GM12878 (cell line): ENCODE data around the gene ANOS1. TPM values are rescaled to one million over a fixed set of nuclear protein-coding genes. Genes with fewer than 3 reads are reported as not detected.

Experiments
- ATAC-seq: fragments of 200-7000 bp; cut with Tn5 transposase; 3 replicates; pipeline ENCODE4 v1.9.1; 2020; ENCODE audit warnings: mild to moderate bottlenecking, moderate library complexity
- BruUV-seq: library from RNA; stranded (reverse); fragments of 400-500 nt; replicated peaks from 2 replicates; lab custom pipeline; 2021; lab: Mats Ljungman, UMichigan
- CTCF ChIA-PET: fragments of 300-600 bp; sonication (Branson Sonifier 250); formaldehyde crosslinking; extraction: SDS; loops from one replicate; lab custom pipeline; 2021; ENCODE audit warnings: inconsistent platforms; lab: Yijun Ruan, JAX
- POLR2A ChIA-PET: fragments of 350-600 bp; formaldehyde crosslinking; extraction: SDS; loops from one replicate; lab custom pipeline; 2021; ENCODE audit warnings: inconsistent platforms; lab: Charles Lee
- RAD21 ChIA-PET: fragments of 300-600 bp; sonication (Branson Sonifier 250); formaldehyde crosslinking; loops from one replicate; lab custom pipeline; 2023; ENCODE audit warnings: antibody characterized with exemption; ENCODE audit not compliant: unreplicated experiment; lab: Charles Lee
- SMC1A ChIA-PET: fragments of 300-600 bp; sonication (Branson Sonifier 250); formaldehyde crosslinking; loops from one replicate; lab custom pipeline; 2023; ENCODE audit not compliant: unreplicated experiment, uncharacterized antibody; lab: Charles Lee
- DNase-seq: peaks from one replicate; pipeline ENCODE4 v3.0.0-alpha.2; 2011; ENCODE audit warnings: low read depth, low spot score
- FAIRE-seq: peaks from 3 replicates; lab custom pipeline; 2011; peaks lifted over from hg19 to GRCh38; lab: Jason Lieb, UNC
- H2AFZ ChIP-seq: 2 replicates; pipeline ENCODE4 v1.6.0; 2011; ENCODE audit warnings: low read depth, low read length, control low read depth; ENCODE audit not compliant: control insufficient read depth
- H3K27ac ChIP-seq: 2 replicates; pipeline ENCODE4 v1.5.1; 2011; ENCODE audit warnings: control low read depth; ENCODE audit not compliant: control insufficient read depth, insufficient read depth
- H3K27me3 ChIP-seq, 2 experiments: replicated peaks in 1 of 2; 2 replicates each; pipeline versions ENCODE4 v1.6.0 to v1.6.1; 2011; ENCODE audit warnings: low read length in 1 of 2; ENCODE audit not compliant: control insufficient read depth in 2 of 2, insufficient read depth in 2 of 2
- H3K36me3 ChIP-seq, 2 experiments: 2 replicates each; pipeline ENCODE4 v1.5.1; 2011; ENCODE audit warnings: low read length in 1 of 2; ENCODE audit not compliant: control insufficient read depth in 2 of 2, insufficient read depth in 2 of 2
- H3K4me1 ChIP-seq: 2 replicates; pipeline ENCODE4 v1.6.1; 2011; ENCODE audit warnings: mild to moderate bottlenecking, low read length, moderate library complexity, mixed read lengths; ENCODE audit not compliant: control insufficient read depth, insufficient read depth
- H3K4me2 ChIP-seq: 2 replicates; pipeline ENCODE4 v1.6.0; 2011; ENCODE audit warnings: control low read depth; ENCODE audit not compliant: control insufficient read depth, insufficient read depth
- H3K4me3 ChIP-seq: fragments of 200-600 bp; sonication (generic); 2 replicates; pipeline ENCODE4 v1.5.1; 2016
- H3K79me2 ChIP-seq: 2 replicates; pipeline ENCODE4 v1.6.0; 2011; ENCODE audit warnings: low read length; ENCODE audit not compliant: control insufficient read depth, insufficient read depth
- H3K9ac ChIP-seq: 2 replicates; pipeline ENCODE4 v1.8.0; 2011; ENCODE audit warnings: low read length, control low read depth, mixed read lengths; ENCODE audit not compliant: control insufficient read depth, insufficient read depth
- H3K9me3 ChIP-seq: replicated peaks from 3 replicates; pipeline ENCODE4 v1.5.1; 2011; ENCODE audit warnings: mild to moderate bottlenecking, low read length; ENCODE audit not compliant: control insufficient read depth, insufficient read depth
- H4K20me1 ChIP-seq: 2 replicates; pipeline ENCODE4 v1.6.0; 2011; ENCODE audit not compliant: control insufficient read depth, insufficient read depth
- ATF3 ChIP-seq: IDR thresholded peaks from 2 replicates; pipeline ENCODE4 v1.6.1; 2011; ENCODE audit warnings: low read depth, mild to moderate bottlenecking, low read length, moderate library complexity, borderline replicate concordance; ENCODE audit errors: extremely low read depth
- ATF7 ChIP-seq: fragments of 450-650 bp; IDR thresholded peaks from 2 replicates; pipeline ENCODE4 v1.6.1; 2016; ENCODE audit warnings: low read depth, mild to moderate bottlenecking
- GATAD2B ChIP-seq: fragments of 450-650 bp; conservative IDR thresholded peaks from 2 replicates; pipeline ENCODE4 v1.6.1; 2017; ENCODE audit warnings: low read depth, mild to moderate bottlenecking, moderate library complexity
- HSF1 ChIP-seq: fragments of 150-350 bp; IDR thresholded peaks from 2 replicates; pipeline ENCODE4 v1.6.1; 2014; ENCODE audit warnings: mild to moderate bottlenecking, low read depth, low read length
- MEF2B ChIP-seq: fragments of 450-650 bp; IDR thresholded peaks from 2 replicates; pipeline ENCODE4 v1.6.1; 2018; ENCODE audit warnings: mild to moderate bottlenecking, moderate library complexity; ENCODE audit not compliant: partially characterized antibody, poor library complexity, severe bottlenecking
- NR2C2 ChIP-seq: IDR thresholded peaks from 2 replicates; pipeline ENCODE4 v1.6.1; 2011; ENCODE audit warnings: borderline replicate concordance, low read depth; ENCODE audit not compliant: control insufficient read depth, insufficient read length
- SMAD5 ChIP-seq: IDR thresholded peaks from 2 replicates; pipeline ENCODE4 v1.6.1; 2016; ENCODE audit warnings: antibody characterized with exemption, low read depth
- SPI1 ChIP-seq: IDR thresholded peaks from 2 replicates; pipeline ENCODE4 v1.6.1; 2011; ENCODE audit warnings: low read depth, mild to moderate bottlenecking, low read length, moderate library complexity, borderline replicate concordance; ENCODE audit not compliant: insufficient read depth
- SREBF2 ChIP-seq: IDR thresholded peaks from 2 replicates; pipeline ENCODE4 v1.6.1; 2012; ENCODE audit warnings: mild to moderate bottlenecking, low read length
- SUZ12 ChIP-seq: fragments of 200-600 bp; sonication (generic); IDR thresholded peaks from one replicate; pipeline ENCODE4 v1.6.1; 2018; ENCODE audit warnings: antibody characterized with exemption, mild to moderate bottlenecking; ENCODE audit not compliant: unreplicated experiment
- TCF12 ChIP-seq: IDR thresholded peaks from 2 replicates; pipeline ENCODE4 v1.6.1; 2011; ENCODE audit warnings: low read depth, mild to moderate bottlenecking, low read length
- ZBTB33 ChIP-seq: fragments of 450-650 bp; IDR thresholded peaks from 2 replicates; pipeline ENCODE4 v1.6.1; 2017; ENCODE audit warnings: mild to moderate bottlenecking
- WGBS: methylation state at CpG from one replicate; pipeline ENCODE4 v1.1.6; 2016; ENCODE audit warnings: low lambda C conversion rate; ENCODE audit not compliant: insufficient replicate concordance, insufficient coverage; ENCODE audit errors: missing lambda C conversion rate; 5-methylcytosine and 5-hydroxymethylcytosine counted together
- in situ Hi-C: fragments of 300-500 bp; cut with MboI; formaldehyde crosslinking; loops from 9 replicates; pipeline ENCODE4 v1.14.3; 2018; ENCODE audit warnings: mixed read lengths
- intact Hi-C: fragments of 100-400 bp; cut with micrococcal nuclease; formaldehyde crosslinking; loops from one replicate; pipeline ENCODE4 v1.14.2; 2022; ENCODE audit not compliant: unreplicated experiment
- polyA plus RNA-seq, 11 experiments: library from polyadenylated mRNA; depleted of rRNA in 4 of 11; unstranded in 6 of 11; stranded (reverse) in 5 of 11; fragments of >200 nt; fragmentation: Nextera tagmentation in 4 of 11; fragmentation: Illumina TruSeq in 1 of 11; extraction: Ambion mirVana in 4 of 11; extraction: Trizol in 1 of 11; gene quantifications; 1 replicate in 1 of 11; 2 replicates in 10 of 11; pipeline versions ENCODE4 v1.2.1 to v1.2.3, GENCODE V29; 2011 to 2016; ENCODE audit warnings: inconsistent platforms in 2 of 11, missing spikeins in 2 of 11, low read depth in 1 of 11
- total RNA-seq, 4 experiments: library from RNA; depleted of rRNA in 3 of 4; stranded (reverse); fragments of >200 nt in 3 of 4; fragmentation: Illumina TruSeq in 1 of 4; extraction: Trizol in 1 of 4; gene quantifications; 2 replicates each; pipeline versions ENCODE4 v1.2.1 to v1.2.3, GENCODE V29; 2013 to 2021
- TF ChIP-seq, protein P1 (sequence below): fragments of 450-650 bp; formaldehyde crosslinking; IDR thresholded peaks from 2 replicates; pipeline ENCODE4 v1.4.0; 2022; ENCODE audit warnings: mild to moderate bottlenecking, moderate library complexity
- TF ChIP-seq, protein P2 (sequence below): fragments of 450-650 bp; IDR thresholded peaks from 2 replicates; pipeline ENCODE4 v1.6.1; 2017; ENCODE audit warnings: borderline replicate concordance
- TF ChIP-seq, protein P3 (sequence below): fragments of 450-650 bp; IDR thresholded peaks from 2 replicates; pipeline ENCODE4 v1.6.1; 2014; ENCODE audit warnings: mild to moderate bottlenecking

Gene ANOS1
- total and polyA plus RNA-seq, 10 of the 15 experiments (the other 5 are each of a cell fraction or from before 2014, with no cell fraction given) = under 0.01 to 4.0 (median 0.03) TPM; not detected in 3

DNA sequence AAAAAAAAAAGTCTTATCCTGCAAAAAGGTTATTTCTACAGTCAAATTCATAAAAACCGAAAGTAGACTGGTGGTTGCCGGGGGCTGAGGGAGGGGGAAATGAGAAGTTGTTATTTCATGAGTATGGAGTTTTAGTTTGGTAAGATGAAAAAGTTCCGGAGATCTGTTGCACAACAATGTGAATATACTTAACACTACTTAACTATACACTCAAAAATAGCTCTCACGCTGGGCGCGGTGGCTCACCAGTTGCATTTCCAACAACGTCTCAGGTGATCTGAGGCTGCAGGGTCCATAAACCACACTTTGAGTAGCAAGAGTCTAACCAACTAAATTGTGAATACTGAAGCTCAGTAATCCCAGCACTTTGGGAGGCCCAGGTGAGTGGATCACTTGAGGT lies 52.4 kb downstream of the ANOS1 start:
- in situ Hi-C loops (no loop called here), intact Hi-C loops (no loop called here)
- Histone ChIP-seq H3K27ac (no peak overlapping the region), H3K36me3 (no peaks in the 10 kb centered on the region), H4K20me1 (no peaks in the 10 kb centered on the region), H3K9me3 (no peaks in the 10 kb centered on the region), H3K79me2 (no peaks in the 10 kb centered on the region), H3K4me2 (no peak overlapping the region), H3K4me1 (no peaks in the 10 kb centered on the region), H3K27me3 (no peaks in the 10 kb centered on the region), H3K4me3 (no peak overlapping the region), H2AFZ (no peak overlapping the region), H3K9ac (no peak overlapping the region)
- CTCF ChIA-PET = no interaction called here
- no peak for DNase-seq
- POLR2A ChIA-PET = no interaction called here
- BruUV-seq = no TSS peak
- no peak for FAIRE-seq
- SMC1A ChIA-PET = no interaction called here
- no peak for ATAC-seq
- RAD21 ChIA-PET = no interaction called here
- WGBS = 52% methylated on average over 7 of the region's 7 CpGs
- TF ChIP-seq ATF3 = no peak
- no peak for TF ChIP-seq HSF1
- no peak for TF ChIP-seq SPI1
- TF ChIP-seq, protein P1, sequence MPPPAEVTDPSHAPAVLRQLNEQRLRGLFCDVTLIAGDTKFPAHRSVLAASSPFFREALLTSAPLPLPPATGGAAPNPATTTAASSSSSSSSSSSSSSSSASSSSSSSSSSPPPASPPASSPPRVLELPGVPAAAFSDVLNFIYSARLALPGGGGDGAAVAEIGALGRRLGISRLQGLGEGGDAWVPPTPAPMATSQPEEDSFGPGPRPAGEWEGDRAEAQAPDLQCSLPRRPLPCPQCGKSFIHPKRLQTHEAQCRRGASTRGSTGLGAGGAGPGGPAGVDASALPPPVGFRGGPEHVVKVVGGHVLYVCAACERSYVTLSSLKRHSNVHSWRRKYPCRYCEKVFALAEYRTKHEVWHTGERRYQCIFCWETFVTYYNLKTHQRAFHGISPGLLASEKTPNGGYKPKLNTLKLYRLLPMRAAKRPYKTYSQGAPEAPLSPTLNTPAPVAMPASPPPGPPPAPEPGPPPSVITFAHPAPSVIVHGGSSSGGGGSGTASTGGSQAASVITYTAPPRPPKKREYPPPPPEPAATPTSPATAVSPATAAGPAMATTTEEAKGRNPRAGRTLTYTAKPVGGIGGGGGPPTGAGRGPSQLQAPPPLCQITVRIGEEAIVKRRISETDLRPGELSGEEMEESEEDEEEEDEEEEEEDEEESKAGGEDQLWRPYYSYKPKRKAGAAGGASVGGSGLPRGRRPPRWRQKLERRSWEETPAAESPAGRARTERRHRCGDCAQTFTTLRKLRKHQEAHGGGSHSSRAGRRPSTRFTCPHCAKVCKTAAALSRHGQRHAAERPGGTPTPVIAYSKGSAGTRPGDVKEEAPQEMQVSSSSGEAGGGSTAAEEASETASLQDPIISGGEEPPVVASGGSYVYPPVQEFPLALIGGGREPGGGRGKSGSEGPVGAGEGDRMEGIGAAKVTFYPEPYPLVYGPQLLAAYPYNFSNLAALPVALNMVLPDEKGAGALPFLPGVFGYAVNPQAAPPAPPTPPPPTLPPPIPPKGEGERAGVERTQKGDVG (CRISPR knock-in tag) = no peak
- no peak for TF ChIP-seq SREBF2
- TF ChIP-seq TCF12 = no peak
- no peak for TF ChIP-seq MEF2B
- TF ChIP-seq SUZ12 = no peak
- TF ChIP-seq, protein P2, sequence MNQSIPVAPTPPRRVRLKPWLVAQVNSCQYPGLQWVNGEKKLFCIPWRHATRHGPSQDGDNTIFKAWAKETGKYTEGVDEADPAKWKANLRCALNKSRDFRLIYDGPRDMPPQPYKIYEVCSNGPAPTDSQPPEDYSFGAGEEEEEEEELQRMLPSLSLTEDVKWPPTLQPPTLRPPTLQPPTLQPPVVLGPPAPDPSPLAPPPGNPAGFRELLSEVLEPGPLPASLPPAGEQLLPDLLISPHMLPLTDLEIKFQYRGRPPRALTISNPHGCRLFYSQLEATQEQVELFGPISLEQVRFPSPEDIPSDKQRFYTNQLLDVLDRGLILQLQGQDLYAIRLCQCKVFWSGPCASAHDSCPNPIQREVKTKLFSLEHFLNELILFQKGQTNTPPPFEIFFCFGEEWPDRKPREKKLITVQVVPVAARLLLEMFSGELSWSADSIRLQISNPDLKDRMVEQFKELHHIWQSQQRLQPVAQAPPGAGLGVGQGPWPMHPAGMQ = no peak
- TF ChIP-seq ZBTB33 = no peak
- TF ChIP-seq SMAD5 = no peak
- no peak for TF ChIP-seq GATAD2B
- TF ChIP-seq, protein P3, sequence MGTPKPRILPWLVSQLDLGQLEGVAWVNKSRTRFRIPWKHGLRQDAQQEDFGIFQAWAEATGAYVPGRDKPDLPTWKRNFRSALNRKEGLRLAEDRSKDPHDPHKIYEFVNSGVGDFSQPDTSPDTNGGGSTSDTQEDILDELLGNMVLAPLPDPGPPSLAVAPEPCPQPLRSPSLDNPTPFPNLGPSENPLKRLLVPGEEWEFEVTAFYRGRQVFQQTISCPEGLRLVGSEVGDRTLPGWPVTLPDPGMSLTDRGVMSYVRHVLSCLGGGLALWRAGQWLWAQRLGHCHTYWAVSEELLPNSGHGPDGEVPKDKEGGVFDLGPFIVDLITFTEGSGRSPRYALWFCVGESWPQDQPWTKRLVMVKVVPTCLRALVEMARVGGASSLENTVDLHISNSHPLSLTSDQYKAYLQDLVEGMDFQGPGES = no peak
- no peak for TF ChIP-seq ATF7
- TF ChIP-seq NR2C2 = no peak
